Peyer's patch (tissue), 4 donors: ENCODE data around the gene KANSL1. TPM values are rescaled to one million over a fixed set of nuclear protein-coding genes. Genes with fewer than 3 reads are reported as not detected.

Experiments
- DNase-seq, 3 donors: peaks; one replicate each; pipeline ENCODE4 v3.0.0-alpha.2; 2017 to 2019
- H3K27ac ChIP-seq, 4 donors: fragments of 200-600 bp; sonication (generic); one replicate each; pipeline ENCODE4 v1.5.1; 2016 to 2019
- H3K27me3 ChIP-seq, 2 donors: fragments of 200-600 bp; sonication (generic); one replicate each; pipeline ENCODE4 v1.5.1; 2019
- H3K36me3 ChIP-seq, 3 donors: fragments of 200-600 bp; sonication (generic); one replicate each; pipeline ENCODE4 v1.5.1; 2016 to 2019
- H3K4me1 ChIP-seq, 4 donors: fragments of 200-600 bp; sonication (generic); one replicate each; pipeline ENCODE4 v1.5.1; 2016 to 2019
- H3K4me3 ChIP-seq, 4 donors: fragments of 200-600 bp; sonication (generic); 1 replicate in 3 of 4; 2 replicates in 1 of 4; pipeline ENCODE4 v1.5.1; 2016 to 2019; ENCODE audit warnings: mild to moderate bottlenecking in 1 of 4
- H3K9me3 ChIP-seq, 4 donors: fragments of 200-600 bp; sonication (generic); one replicate each; pipeline ENCODE4 v1.5.1; 2016 to 2019; ENCODE audit warnings: mild to moderate bottlenecking in 1 of 4
- POLR2A ChIP-seq, 2 donors: fragments of 450-650 bp; IDR thresholded peaks; one replicate each; pipeline ENCODE4 v1.5.1; 2017; ENCODE audit warnings: antibody characterized with exemption in 2 of 2, mild to moderate bottlenecking in 2 of 2, moderate library complexity in 2 of 2
- total RNA-seq, 4 donors: library from RNA; depleted of rRNA; stranded (reverse); fragments of >200 nt; gene quantifications; one replicate each; pipeline ENCODE4 v1.1.0, GENCODE V29; 2016
- TF ChIP-seq, protein P1 (sequence below), 6 experiments: fragments of 450-650 bp in 4 of 6; fragments of 200-600 bp in 2 of 6; sonication (generic) in 1 of 6; IDR thresholded peaks; one replicate each; pipeline ENCODE4 v1.5.1; 2017 to 2019; ENCODE audit warnings: antibody characterized with exemption in 6 of 6, mild to moderate bottlenecking in 3 of 6, moderate library complexity in 1 of 6

The KANSL1 gene
- total RNA-seq, 4 donors from 2014 or later: 97.6 to 328 (median 141) TPM

DNA sequence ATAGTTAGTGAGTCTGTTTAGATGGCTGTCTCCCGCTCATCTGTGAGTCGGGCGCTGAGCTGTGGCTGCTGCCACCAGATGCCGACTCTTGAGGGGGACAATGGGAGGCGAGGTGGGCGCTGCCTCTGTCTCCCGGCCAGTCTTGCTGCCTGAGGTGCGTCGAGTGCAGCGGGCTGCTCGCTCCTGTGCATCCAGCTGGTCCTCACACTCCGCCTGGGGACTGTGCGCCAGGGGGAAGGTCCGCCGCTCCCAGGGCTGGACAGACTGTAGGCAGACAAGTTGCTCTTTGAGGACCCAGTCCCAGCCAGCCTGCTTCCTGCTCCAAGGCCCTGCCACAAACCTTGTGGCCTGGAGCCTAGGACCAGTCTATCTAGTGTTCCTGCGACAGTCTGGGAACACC lies 161.8 kb downstream of the KANSL1 start:
- TF ChIP-seq POLR2A (IDR thresholded peaks at IDR 0.05): no peak
- TF ChIP-seq, protein P1, sequence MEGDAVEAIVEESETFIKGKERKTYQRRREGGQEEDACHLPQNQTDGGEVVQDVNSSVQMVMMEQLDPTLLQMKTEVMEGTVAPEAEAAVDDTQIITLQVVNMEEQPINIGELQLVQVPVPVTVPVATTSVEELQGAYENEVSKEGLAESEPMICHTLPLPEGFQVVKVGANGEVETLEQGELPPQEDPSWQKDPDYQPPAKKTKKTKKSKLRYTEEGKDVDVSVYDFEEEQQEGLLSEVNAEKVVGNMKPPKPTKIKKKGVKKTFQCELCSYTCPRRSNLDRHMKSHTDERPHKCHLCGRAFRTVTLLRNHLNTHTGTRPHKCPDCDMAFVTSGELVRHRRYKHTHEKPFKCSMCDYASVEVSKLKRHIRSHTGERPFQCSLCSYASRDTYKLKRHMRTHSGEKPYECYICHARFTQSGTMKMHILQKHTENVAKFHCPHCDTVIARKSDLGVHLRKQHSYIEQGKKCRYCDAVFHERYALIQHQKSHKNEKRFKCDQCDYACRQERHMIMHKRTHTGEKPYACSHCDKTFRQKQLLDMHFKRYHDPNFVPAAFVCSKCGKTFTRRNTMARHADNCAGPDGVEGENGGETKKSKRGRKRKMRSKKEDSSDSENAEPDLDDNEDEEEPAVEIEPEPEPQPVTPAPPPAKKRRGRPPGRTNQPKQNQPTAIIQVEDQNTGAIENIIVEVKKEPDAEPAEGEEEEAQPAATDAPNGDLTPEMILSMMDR (IDR thresholded peaks at IDR 0.05): no peak

DNA sequence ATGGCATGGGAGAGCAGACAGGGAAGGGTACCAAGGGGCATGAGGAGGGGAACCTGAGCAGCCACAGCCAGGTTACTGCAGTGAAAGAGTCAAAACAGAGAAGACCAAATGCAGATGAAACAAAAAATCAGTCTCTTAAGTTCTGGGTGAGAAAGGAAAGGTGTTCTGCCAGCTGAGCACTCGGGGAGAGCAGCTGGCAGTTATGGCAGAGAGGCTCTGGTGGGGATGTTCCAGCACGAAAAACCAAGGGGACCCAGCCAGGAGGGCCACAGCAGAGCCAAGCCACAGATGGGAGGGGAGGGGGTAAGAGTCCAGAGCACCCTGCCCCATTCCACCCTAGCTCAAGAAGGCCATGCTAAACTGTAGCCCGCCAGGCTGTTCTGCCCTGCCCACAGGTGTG lies 162.5 kb downstream of the KANSL1 start:
- DNase-seq: no peak
- Histone ChIP-seq H3K36me3 (peaks cover 0 to 92% (median 0%) of the 10 kb centered on the region in 3 donors), H3K4me1 (peaks cover 0 to 8% (median 0%) of the 10 kb centered on the region in 4 donors), H3K9me3 (no peaks in the 10 kb centered on the region), H3K27ac (no peak overlapping the region), H3K4me3 (no peak overlapping the region), H3K27me3 (no peaks in the 10 kb centered on the region)
- TF ChIP-seq, protein P1 (IDR thresholded peaks at IDR 0.05): no peak
- TF ChIP-seq POLR2A (IDR thresholded peaks at IDR 0.05): no peak

More for the DNA sequence above, 161.8 kb downstream of the KANSL1 start:
- H3K4me1 ChIP-seq: peaks cover 0 to 8% (median 0%) of the 10 kb centered on the region in 4 donors
- no peaks in the 10 kb centered on the region for H3K9me3 ChIP-seq
- H3K4me3 ChIP-seq: no peak overlapping the region
- peaks cover 0 to 96% (median 0%) of the 10 kb centered on the region in 3 donors for H3K36me3 ChIP-seq
- no peak for DNase-seq
- H3K27me3 ChIP-seq: no peaks in the 10 kb centered on the region
- H3K27ac ChIP-seq: no peak overlapping the region

DNA sequence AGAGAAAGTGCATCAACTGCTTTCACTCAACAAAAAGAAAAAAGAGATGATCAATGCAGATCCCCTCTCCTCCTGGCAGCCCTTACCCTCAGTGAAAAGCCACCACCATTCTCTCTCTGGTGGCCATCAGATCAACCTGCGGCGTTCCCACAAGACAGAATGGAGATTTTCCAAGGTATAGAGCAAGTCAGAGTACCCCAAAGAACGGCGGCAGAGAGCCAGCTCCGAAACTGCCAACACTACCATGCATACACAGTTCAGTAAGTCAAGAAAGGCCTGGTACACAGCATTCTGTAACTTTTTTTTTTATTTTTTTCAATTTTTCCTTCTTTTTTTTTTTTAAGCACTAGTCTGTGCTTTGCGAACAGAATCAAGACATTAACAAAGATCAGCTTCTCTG lies 163.6 kb downstream of the KANSL1 start:
- H3K9me3 ChIP-seq: no peaks in the 10 kb centered on the region
- TF ChIP-seq, protein P1 (IDR thresholded peaks at IDR 0.05): no peak
- TF ChIP-seq POLR2A (IDR thresholded peaks at IDR 0.05): no peak
- no peak overlapping the region for H3K4me3 ChIP-seq
- H3K27me3 ChIP-seq: no peaks in the 10 kb centered on the region
- no peaks in the 10 kb centered on the region for H3K4me1 ChIP-seq
- no peak overlapping the region for H3K27ac ChIP-seq
- no peak for DNase-seq
- peaks cover 0 to 80% (median 0%) of the 10 kb centered on the region in 3 donors for H3K36me3 ChIP-seq

DNA sequence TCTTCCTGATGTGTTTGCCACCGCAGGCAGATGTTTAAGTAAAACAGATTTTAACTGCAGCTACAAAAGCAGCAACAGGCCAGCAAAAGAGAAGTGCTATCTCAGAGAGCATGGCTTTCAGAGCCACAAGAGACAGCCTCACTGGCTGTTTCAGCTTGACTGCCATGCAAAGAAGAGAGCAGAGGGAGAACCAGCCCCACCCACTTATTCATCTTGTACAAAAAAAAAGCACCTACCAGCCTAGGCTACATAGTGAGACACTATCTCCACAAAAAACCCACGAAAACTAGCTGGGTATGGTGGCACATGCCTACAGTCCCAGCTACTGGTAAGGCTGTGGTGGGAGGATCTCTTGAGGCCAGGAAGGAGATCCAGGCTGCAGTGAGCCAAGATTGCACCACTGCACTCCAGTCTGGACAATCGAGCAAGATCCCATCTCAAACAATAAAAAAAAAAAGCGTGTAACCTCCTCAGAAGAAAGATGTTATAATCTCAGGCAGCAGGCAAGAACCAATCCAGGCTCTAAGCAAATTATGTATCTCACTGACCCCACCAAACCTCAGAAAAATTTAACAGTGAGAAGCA lies 164.2 kb downstream of the KANSL1 start:
- Histone ChIP-seq H3K36me3 (peaks cover 0 to 75% (median 0%) of the 10 kb centered on the region in 3 donors), H3K27me3 (no peaks in the 10 kb centered on the region), H3K4me3 (no peak overlapping the region), H3K27ac (no peak overlapping the region), H3K4me1 (no peaks in the 10 kb centered on the region), H3K9me3 (no peaks in the 10 kb centered on the region)
- DNase-seq: no peak
- TF ChIP-seq POLR2A (IDR thresholded peaks at IDR 0.05): no peak
- TF ChIP-seq, protein P1 (IDR thresholded peaks at IDR 0.05): no peak

DNA sequence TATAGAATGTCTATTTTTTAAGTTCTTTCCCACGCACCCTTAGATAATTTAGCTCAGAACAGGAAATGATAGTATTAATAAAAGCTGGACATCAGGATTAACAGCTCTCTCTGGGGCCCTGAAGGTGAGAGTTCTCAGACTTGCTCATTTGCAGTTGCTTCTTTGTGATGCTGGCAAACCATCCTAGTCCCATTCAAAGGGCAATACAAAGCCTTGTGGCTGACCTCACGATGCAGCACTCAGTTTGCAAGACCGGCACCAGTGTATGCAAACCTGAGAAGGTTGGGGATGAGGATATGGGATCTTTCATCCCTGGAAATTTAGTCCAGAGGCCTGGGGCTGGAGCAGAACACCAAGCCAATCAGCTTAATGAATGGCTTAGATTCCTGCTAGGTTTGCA lies 164.9 kb downstream of the KANSL1 start:
- no peaks in the 10 kb centered on the region for H3K9me3 ChIP-seq
- TF ChIP-seq POLR2A (IDR thresholded peaks at IDR 0.05): no peak
- TF ChIP-seq, protein P1 (IDR thresholded peaks at IDR 0.05): no peak
- H3K36me3 ChIP-seq: peaks cover 0 to 68% (median 0%) of the 10 kb centered on the region in 3 donors
- no peaks in the 10 kb centered on the region for H3K4me1 ChIP-seq
- no peak overlapping the region for H3K4me3 ChIP-seq
- H3K27me3 ChIP-seq: no peaks in the 10 kb centered on the region
- no peak for DNase-seq
- H3K27ac ChIP-seq: no peak overlapping the region
